ENCODE data around the gene GALC.

- TF ChIP-seq CTCF (IDR thresholded peaks at IDR 0.05; ENCODE audit: insufficient read depth, low read length) (no peak), POLR2AphosphoS5 (IDR thresholded peaks at IDR 0.05; ENCODE audit: low read depth) (no peak), SPI1 (IDR thresholded peaks at IDR 0.05; ENCODE audit: borderline replicate concordance, low read depth) (no peak)
These were observed 46.2 kb upstream of the GALC start for GRCh38 chr14:88039197-88039596.

All from HL-60 (cell line).